Left lung (tissue), 10 donors: ENCODE results near the gene ZFYVE21. TPM values are rescaled to one million over a fixed set of nuclear protein-coding genes. Genes with fewer than 3 reads are reported as not detected.
A peak's percentile ranks its signal among the peaks of the same experiment; 100 is the strongest.

Source experiments
- ATAC-seq: fragments of 200-7000 bp; cut with Tn5 transposase; one replicate; pipeline ENCODE4 v1.9.1; 2020; ENCODE audit warnings: moderate library complexity
- DNase-seq, 4 donors: peaks; one replicate each; pipeline ENCODE4 v3.0.0-alpha.2; 2013 to 2020
- H3K27ac ChIP-seq, 2 donors: fragments of 200-600 bp; sonication (generic) in 1 of 2; one replicate each; pipeline versions ENCODE4 v1.5.0 to v1.8.0; 2020 to 2021
- H3K27me3 ChIP-seq, 2 donors: fragments of 200-600 bp; sonication (generic) in 1 of 2; one replicate each; pipeline versions ENCODE4 v1.5.0 to v1.8.0; 2020 to 2021
- H3K36me3 ChIP-seq, 2 donors: fragments of 200-600 bp; sonication (generic) in 1 of 2; one replicate each; pipeline versions ENCODE4 v1.5.0 to v1.8.0; 2020 to 2021
- H3K4me1 ChIP-seq, 2 donors: fragments of 200-600 bp; one replicate each; pipeline ENCODE4 v1.8.0; 2021
- H3K4me3 ChIP-seq, 2 donors: fragments of 200-600 bp; sonication (generic) in 1 of 2; one replicate each; pipeline versions ENCODE4 v1.5.0 to v1.8.0; 2020 to 2021; ENCODE audit warnings: mild to moderate bottlenecking in 1 of 2
- H3K9me3 ChIP-seq, 2 donors: fragments of 200-600 bp; sonication (generic) in 1 of 2; one replicate each; pipeline versions ENCODE4 v1.5.0 to v1.8.0; 2020 to 2021
- CTCF ChIP-seq, 2 donors: fragments of 200-600 bp; sonication (generic) in 1 of 2; IDR thresholded peaks; one replicate each; pipeline versions ENCODE4 v1.5.0 to v1.8.0; 2021; ENCODE audit warnings: antibody characterized with exemption in 2 of 2
- intact Hi-C, 2 donors: fragments of 100-400 bp; cut with DNase I; formaldehyde crosslinking; loops; one replicate each; pipeline versions ENCODE4 v1.11.2 to v1.14.2; 2022
- polyA plus RNA-seq, 6 donors: library from polyadenylated mRNA; unstranded; fragments of 120-200 nt; gene quantifications; one replicate each; pipeline ENCODE4 v1.2.1, GENCODE V29; 2013; ENCODE audit not compliant: insufficient read length in 6 of 6
- total RNA-seq, 2 donors: library from RNA; stranded (reverse); fragmentation: NEBNext Ultra II Directional; extraction: Animal tissue kit (Norgen Biotek cat#: 25700); gene quantifications; one replicate each; pipeline ENCODE4 v1.2.1, GENCODE V29; 2021
- donor health status: DM: no; HTN: yes; CAD: no.
- donor health status: DM: no; HTN: no; CAD: no.

The ZFYVE21 gene
- total and polyA plus RNA-seq, 8 donors, result 42.8 to 72.7 (median 59.2) TPM

- ATAC-seq (peak; percentile 34), DNase-seq (peak in 1 of 4 donors; percentile 77)
- Histone ChIP-seq H3K4me1 (peaks cover 2 to 43% of the 10 kb centered on the region in 2 donors), H3K27ac (no peak overlapping the region), H3K36me3 (peaks cover 0 to 94% of the 10 kb centered on the region in 2 donors), H3K27me3 (no peaks in the 10 kb centered on the region), H3K9me3 (no peaks in the 10 kb centered on the region), H3K4me3 (no peak overlapping the region)
- intact Hi-C loops, result loop anchor here in 1 of 2 donors (10.0 kb wide), 1 partner anchor 124 kb away; no protein-coding TSS in a partner anchor
- TF ChIP-seq CTCF (IDR thresholded peaks at IDR 0.05), result no peak
Measured at GRCh38 chr14:103698380-103699260, 17.0 kb upstream of the ZFYVE21 start.

GRCh38 chr14:103699261-103699661 lies 16.3 kb upstream of the ZFYVE21 start:
- DNase-seq (peak in 1 of 4 donors; percentile 64), ATAC-seq (no peak)
- H3K9me3 ChIP-seq, result no peaks in the 10 kb centered on the region
- no peaks in the 10 kb centered on the region for H3K27me3 ChIP-seq
- intact Hi-C loops, result loop anchor here in 1 of 2 donors (10.0 kb wide), 1 partner anchor 124 kb away; no protein-coding TSS in a partner anchor
- no peak for TF ChIP-seq CTCF (IDR thresholded peaks at IDR 0.05)
- H3K27ac ChIP-seq, result no peak overlapping the region
- no peak overlapping the region for H3K4me3 ChIP-seq
- H3K4me1 ChIP-seq, result peaks cover 0 to 46% of the 10 kb centered on the region in 2 donors
- H3K36me3 ChIP-seq, result peaks cover 0 to 94% of the 10 kb centered on the region in 2 donors

- intact Hi-C loops, result loop anchor here in 1 of 2 donors (10.0 kb wide), 1 partner anchor 125 kb away; no protein-coding TSS in a partner anchor
- Histone ChIP-seq H3K4me3 (no peak overlapping the region), H3K36me3 (peaks cover 0 to 90% of the 10 kb centered on the region in 2 donors), H3K27me3 (no peaks in the 10 kb centered on the region), H3K27ac (no peak overlapping the region), H3K9me3 (no peaks in the 10 kb centered on the region), H3K4me1 (peaks cover 7 to 54% of the 10 kb centered on the region in 2 donors)
- DNase-seq, result peak in 1 of 4 donors; percentile 67
- ATAC-seq, result no peak
- no peak for TF ChIP-seq CTCF (IDR thresholded peaks at IDR 0.05)
Measured at GRCh38 chr14:103699901-103700752, 15.5 kb upstream of the ZFYVE21 start.

- no peak overlapping the region for H3K4me3 ChIP-seq
- H3K36me3 ChIP-seq, result peaks cover 0 to 90% of the 10 kb centered on the region in 2 donors
- peaks cover 7 to 62% of the 10 kb centered on the region in 2 donors for H3K4me1 ChIP-seq
- DNase-seq, result peak in 1 of 4 donors; percentile 75
- H3K27ac ChIP-seq, result no peak overlapping the region
- H3K9me3 ChIP-seq, result no peaks in the 10 kb centered on the region
- no peak for ATAC-seq
- TF ChIP-seq CTCF (IDR thresholded peaks at IDR 0.05), result no peak
- H3K27me3 ChIP-seq, result no peaks in the 10 kb centered on the region
- intact Hi-C loops, result no loop called here
Measured at GRCh38 chr14:103700753-103701490, 14.7 kb upstream of the ZFYVE21 start.
